ENCODE data around the gene TSC22D4. TPM values are rescaled to one million over a fixed set of nuclear protein-coding genes. Genes with fewer than 3 reads are reported as not detected.

Gene TSC22D4
- total and polyA plus RNA-seq, 8 donors: 47.0 to 65.1 (median 56.1) TPM

DNA sequence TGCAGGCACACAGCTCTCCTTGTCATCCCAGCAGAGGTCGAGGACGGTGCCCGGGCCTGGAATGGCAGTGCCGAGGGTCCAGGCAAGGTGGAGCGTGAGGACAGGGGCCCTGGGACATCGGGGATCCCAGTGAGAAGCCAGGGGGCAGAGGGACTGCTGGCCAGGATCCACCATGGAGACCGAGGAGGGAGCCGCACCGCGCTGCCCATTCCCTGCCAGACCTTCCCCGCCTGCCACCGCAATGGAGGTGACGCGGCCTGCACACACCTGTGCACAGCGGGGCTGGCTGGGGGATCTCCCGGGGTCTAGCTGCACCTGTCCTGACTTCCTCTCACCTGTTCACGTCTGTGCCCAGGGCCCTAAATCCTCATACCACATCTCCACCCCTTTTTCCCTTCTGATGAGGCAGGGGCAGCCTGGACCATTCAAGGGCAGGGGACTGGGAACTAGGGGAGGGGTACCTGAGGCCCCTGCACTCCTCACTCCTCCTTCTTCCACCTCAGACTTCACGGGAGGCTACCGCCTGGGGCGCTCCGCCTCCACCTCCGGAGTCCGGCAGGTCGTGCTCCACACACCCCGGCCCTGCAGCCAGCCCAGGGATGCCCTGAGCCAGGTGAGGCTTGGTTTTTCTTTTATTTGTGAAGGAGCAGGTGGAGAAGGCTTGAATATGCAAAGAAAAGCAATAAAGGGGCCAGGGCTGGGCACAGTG is 11.6 kb upstream of the TSC22D4 start:
- DNase-seq: peak in 1 of 4 donors; percentile 72
- Histone ChIP-seq H3K4me1 (peaks cover 7 to 13% of the 10 kb centered on the region in 2 donors), H3K4me3 (no peak overlapping the region), H3K27me3 (peaks cover 6 to 30% of the 10 kb centered on the region in 2 donors), H3K9me3 (no peaks in the 10 kb centered on the region), H3K36me3 (no peaks in the 10 kb centered on the region), H3K27ac (no peak overlapping the region)
- intact Hi-C loops (cut with DNase I): no loop called here
- ATAC-seq: no peak
- TF ChIP-seq CTCF (IDR thresholded peaks at IDR 0.05): no peak

GRCh38 chr7:100489824-100490223 is 10.8 kb upstream of the TSC22D4 start:
- no peak for TF ChIP-seq CTCF (IDR thresholded peaks at IDR 0.05)
- ATAC-seq (peak; percentile 16), DNase-seq (peak in 1 of 4 donors; percentile 91)
- intact Hi-C loops (cut with DNase I): no loop called here
- no peaks in the 10 kb centered on the region for H3K9me3 ChIP-seq
- H3K4me3 ChIP-seq: no peak overlapping the region
- H3K27ac ChIP-seq: no peak overlapping the region
- peaks cover 6 to 30% of the 10 kb centered on the region in 2 donors for H3K27me3 ChIP-seq
- H3K36me3 ChIP-seq: no peaks in the 10 kb centered on the region
- H3K4me1 ChIP-seq: peaks cover 7 to 13% of the 10 kb centered on the region in 2 donors

DNA sequence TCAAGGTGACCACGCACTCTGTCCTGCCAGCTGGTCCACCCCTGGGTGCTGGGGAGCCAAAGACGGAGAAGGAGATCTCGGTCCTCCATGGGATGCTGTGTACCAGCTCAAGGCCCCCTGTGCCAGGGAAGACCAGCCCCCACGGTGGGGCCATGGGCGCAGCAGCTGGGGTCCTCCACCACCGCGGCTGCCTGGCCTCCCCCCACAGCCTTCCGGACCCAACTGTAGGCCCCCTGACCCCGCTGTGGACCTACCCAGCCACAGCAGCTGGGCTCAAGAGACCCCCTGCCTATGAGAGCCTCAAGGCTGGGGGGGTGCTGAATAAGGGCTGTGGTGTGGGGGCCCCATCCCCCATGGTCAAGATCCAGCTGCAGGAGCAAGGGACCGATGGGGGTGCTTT is 10.1 kb upstream of the TSC22D4 start:
- TF ChIP-seq CTCF (IDR thresholded peaks at IDR 0.05): no peak
- ATAC-seq: no peak
- no peaks in the 10 kb centered on the region for H3K36me3 ChIP-seq
- peak in 1 of 4 donors; percentile 59 for DNase-seq
- peaks cover 7 to 12% of the 10 kb centered on the region in 2 donors for H3K4me1 ChIP-seq
- no peak overlapping the region for H3K27ac ChIP-seq
- H3K4me3 ChIP-seq: no peak overlapping the region
- no peaks in the 10 kb centered on the region for H3K9me3 ChIP-seq
- H3K27me3 ChIP-seq: peaks cover 6 to 27% of the 10 kb centered on the region in 2 donors
- intact Hi-C loops (cut with DNase I): no loop called here

DNA sequence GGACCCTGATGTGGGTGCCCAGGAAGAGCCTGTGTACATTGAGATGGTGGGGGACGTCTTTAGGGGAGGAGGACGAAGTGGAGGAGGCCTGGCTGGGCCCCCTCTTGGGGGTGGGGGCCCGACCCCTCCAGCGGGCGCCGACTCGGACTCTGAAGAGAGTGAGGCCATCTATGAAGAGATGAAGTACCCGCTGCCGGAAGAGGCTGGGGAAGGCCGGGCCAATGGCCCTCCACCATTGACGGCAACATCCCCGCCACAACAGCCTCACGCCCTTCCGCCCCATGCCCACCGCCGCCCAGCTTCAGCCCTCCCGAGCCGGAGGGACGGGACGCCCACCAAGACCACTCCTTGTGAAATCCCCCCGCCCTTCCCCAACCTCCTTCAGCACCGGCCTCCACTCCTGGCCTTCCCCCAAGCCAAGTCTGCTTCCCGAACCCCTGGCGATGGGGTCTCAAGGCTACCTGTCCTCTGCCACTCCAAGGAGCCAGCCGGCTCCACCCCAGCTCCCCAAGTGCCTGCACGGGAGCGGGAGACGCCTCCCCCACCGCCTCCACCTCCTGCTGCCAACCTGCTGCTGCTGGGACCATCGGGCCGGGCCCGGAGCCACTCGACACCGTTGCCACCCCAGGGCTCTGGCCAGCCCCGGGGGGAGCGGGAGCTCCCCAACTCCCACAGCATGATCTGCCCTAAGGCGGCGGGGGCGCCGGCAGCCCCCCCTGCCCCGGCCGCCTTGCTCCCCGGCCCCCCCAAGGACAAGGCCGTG is 9.5 kb upstream of the TSC22D4 start:
- Histone ChIP-seq H3K9me3 (no peaks in the 10 kb centered on the region), H3K4me1 (peaks cover 4 to 7% of the 10 kb centered on the region in 2 donors), H3K27ac (no peak overlapping the region), H3K27me3 (peaks cover 3 to 24% of the 10 kb centered on the region in 2 donors), H3K36me3 (no peaks in the 10 kb centered on the region), H3K4me3 (no peak overlapping the region)
- intact Hi-C loops (cut with DNase I): no loop called here
- TF ChIP-seq CTCF (IDR thresholded peaks at IDR 0.05): no peak
- ATAC-seq (no peak), DNase-seq (peak in 1 of 4 donors; percentile 74)

- Histone ChIP-seq H3K9me3 (no peaks in the 10 kb centered on the region), H3K27me3 (peaks cover 0 to 10% of the 10 kb centered on the region in 2 donors), H3K36me3 (no peaks in the 10 kb centered on the region), H3K27ac (no peak overlapping the region), H3K4me1 (peaks cover 4 to 12% of the 10 kb centered on the region in 2 donors), H3K4me3 (no peak overlapping the region)
- TF ChIP-seq CTCF (IDR thresholded peaks at IDR 0.05): no peak
- intact Hi-C loops (cut with DNase I): no loop called here
- ATAC-seq (no peak), DNase-seq (peak in 1 of 4 donors; percentile 80)
Measured at GRCh38 chr7:100486753-100487446, 7.9 kb upstream of the TSC22D4 start.
